WTC11 (cell line): ENCODE measurements around the gene GLTPD2. TPM values are rescaled to one million over a fixed set of nuclear protein-coding genes. Genes with fewer than 3 reads are reported as not detected.

ENCODE experiments used
- ATF6 ChIP-seq: sonication (generic); formaldehyde crosslinking; IDR thresholded peaks from 2 replicates; pipeline ENCODE4 v1.8.1; 2023; ENCODE audit warnings: mild to moderate bottlenecking, missing genetic modification reagents
- E2F5 ChIP-seq: sonication (generic); formaldehyde crosslinking; IDR thresholded peaks from 2 replicates; pipeline ENCODE4 v1.8.1; 2022; ENCODE audit warnings: mild to moderate bottlenecking, moderate library complexity, missing genetic modification reagents
- ERG ChIP-seq: fragments of 250-450 bp; sonication (Bioruptor Pico); IDR thresholded peaks from 2 replicates; pipeline ENCODE4 v1.8.0; 2021; ENCODE audit warnings: mild to moderate bottlenecking
- MLX ChIP-seq: sonication (generic); formaldehyde crosslinking; IDR thresholded peaks from 2 replicates; pipeline ENCODE4 v1.8.1; 2023; ENCODE audit warnings: mild to moderate bottlenecking, missing genetic modification reagents, moderate library complexity
- NFE2L1 ChIP-seq: sonication (generic); formaldehyde crosslinking; IDR thresholded peaks from 2 replicates; pipeline ENCODE4 v1.8.1; 2023; ENCODE audit warnings: missing genetic modification reagents
- RELA ChIP-seq: sonication (generic); formaldehyde crosslinking; IDR thresholded peaks from 2 replicates; pipeline ENCODE4 v1.8.1; 2022; ENCODE audit warnings: missing genetic modification reagents, mild to moderate bottlenecking, borderline replicate concordance
- ZNF671 ChIP-seq: fragments of 250-450 bp; sonication (Bioruptor Pico); IDR thresholded peaks from 2 replicates; pipeline ENCODE4 v1.8.0; 2021; ENCODE audit warnings: mild to moderate bottlenecking
- total RNA-seq: library from RNA; stranded (reverse); gene quantifications from 3 replicates; pipeline ENCODE4 v1.2.3, GENCODE V29; 2021

Gene GLTPD2
- total RNA-seq, 1 experiment from 2014 or later: not detected

- TF ChIP-seq E2F5 (CRISPR knock-in tag) (no peak), NFE2L1 (CRISPR knock-in tag) (no peak), ERG (CRISPR knock-in tag) (no peak), MLX (CRISPR knock-in tag) (no peak), RELA (CRISPR knock-in tag) (no peak), ZNF671 (CRISPR knock-in tag) (no peak), ATF6 (CRISPR knock-in tag) (no peak)
- TF ChIP-seq, all 79 proteins: peak for 0
Measured at GRCh38 chr17:4839221-4839620, 50.5 kb downstream of the GLTPD2 start (continued).

Other genes with a start within 250 kb of the GLTPD2 start
- gene MYBBP1A, start 233.6 kb upstream of the GLTPD2 start, total RNA-seq: 108 to 163 TPM (median 118 TPM) in 3 replicates
- 0.07 to 0.37 TPM (median 0.18 TPM) in 3 replicates for gene GGT6, start 228.4 kb upstream of the GLTPD2 start, total RNA-seq
- 2.7 to 3.8 TPM (median 3.8 TPM) in 3 replicates for gene SMTNL2, start 204.4 kb upstream of the GLTPD2 start, total RNA-seq
- gene ALOX15, start 147.3 kb upstream of the GLTPD2 start, total RNA-seq: 0.32 to 0.82 TPM (median 0.50 TPM) in 3 replicates
- gene PELP1, start 84.8 kb upstream of the GLTPD2 start, total RNA-seq: 177 to 218 TPM (median 178 TPM) in 3 replicates
- gene ARRB2, start 78.3 kb upstream of the GLTPD2 start, total RNA-seq: 79.7 to 87.8 TPM (median 81.0 TPM) in 3 replicates
- gene MED11, start 57.5 kb upstream of the GLTPD2 start, total RNA-seq: 18.6 to 21.3 TPM (median 21.2 TPM) in 3 replicates
- gene ZMYND15, start 49.1 kb upstream of the GLTPD2 start, total RNA-seq: 0.39 to 0.71 TPM (median 0.63 TPM) in 3 replicates
- gene CXCL16, start 49.0 kb upstream of the GLTPD2 start, total RNA-seq: 3.2 to 3.8 TPM (median 3.5 TPM) in 3 replicates
- not detected in 3 replicates for gene TM4SF5, start 17.1 kb upstream of the GLTPD2 start, total RNA-seq
- 1.2 to 2.1 TPM (median 1.7 TPM) in 3 replicates for gene VMO1, start 2.6 kb upstream of the GLTPD2 start, total RNA-seq
- 294 to 305 TPM (median 296 TPM) in 3 replicates for gene PSMB6, start 7.2 kb downstream of the GLTPD2 start, total RNA-seq
- gene PLD2, start 18.2 kb downstream of the GLTPD2 start, total RNA-seq: 51.3 to 64.9 TPM (median 52.1 TPM) in 3 replicates
- gene MINK1, start 44.4 kb downstream of the GLTPD2 start, total RNA-seq: 92.1 to 105 TPM (median 96.2 TPM) in 3 replicates
- 8.2 to 8.7 TPM (median 8.7 TPM) in 3 replicates for gene C17orf107, start 110.6 kb downstream of the GLTPD2 start, total RNA-seq
- 0.64 to 0.78 TPM (median 0.70 TPM) in 3 replicates for gene CHRNE, start 114.1 kb downstream of the GLTPD2 start, total RNA-seq
- not detected in 3 replicates for gene GP1BA, start 143.3 kb downstream of the GLTPD2 start, total RNA-seq
- gene SLC25A11, start 151.1 kb downstream of the GLTPD2 start, total RNA-seq: 73.7 to 83.3 TPM (median 76.8 TPM) in 3 replicates
- 121 to 143 TPM (median 122 TPM) in 3 replicates for gene RNF167, start 151.3 kb downstream of the GLTPD2 start, total RNA-seq
- gene PFN1, start 159.6 kb downstream of the GLTPD2 start, total RNA-seq: 1,289 to 1,315 TPM (median 1,307 TPM) in 3 replicates
- 30.9 to 40.3 TPM (median 37.7 TPM) in 3 replicates for gene ENO3, start 162.2 kb downstream of the GLTPD2 start, total RNA-seq
- gene SPAG7, start 178.9 kb downstream of the GLTPD2 start, total RNA-seq: 97.3 to 103 TPM (median 101 TPM) in 3 replicates
- gene CAMTA2, start 198.7 kb downstream of the GLTPD2 start, total RNA-seq: 9.2 to 14.2 TPM (median 12.3 TPM) in 3 replicates
- gene INCA1, start 208.6 kb downstream of the GLTPD2 start, total RNA-seq: 0.61 to 1.1 TPM (median 1.1 TPM) in 3 replicates
- 112 to 130 TPM (median 115 TPM) in 3 replicates for gene KIF1C, start 209.0 kb downstream of the GLTPD2 start, total RNA-seq
- 0.78 to 1.1 TPM (median 0.99 TPM) in 3 replicates for gene SLC52A1, start 246.5 kb downstream of the GLTPD2 start, total RNA-seq